GM18526 (cell line): Measurements from ENCODE around the gene HIPK2.

ENCODE experiments used
- POLR2A ChIP-seq: IDR thresholded peaks from 3 replicates; pipeline ENCODE4 v1.6.1; 2011; ENCODE audit not compliant: insufficient read length; ENCODE audit errors: extremely low read depth

Gene HIPK2

GRCh38 chr7:139771001-139771956, 6.5 kb downstream of the HIPK2 start:
- TF ChIP-seq POLR2A: no peak

- no peak for TF ChIP-seq POLR2A
Observed at GRCh38 chr7:139769761-139770160, 8.0 kb downstream of the HIPK2 start.

GRCh38 chr7:139769066-139769465, 8.7 kb downstream of the HIPK2 start:
- TF ChIP-seq POLR2A: no peak

GRCh38 chr7:139768249-139768824, 9.5 kb downstream of the HIPK2 start:
- no peak for TF ChIP-seq POLR2A

GRCh38 chr7:139767561-139767982, 10.2 kb downstream of the HIPK2 start:
- no peak for TF ChIP-seq POLR2A

- no peak for TF ChIP-seq POLR2A
Observed at GRCh38 chr7:139765143-139765542, 12.7 kb downstream of the HIPK2 start.

GRCh38 chr7:139763330-139763729, 14.5 kb downstream of the HIPK2 start:
- no peak for TF ChIP-seq POLR2A

GRCh38 chr7:139762886-139763285, 14.9 kb downstream of the HIPK2 start:
- no peak for TF ChIP-seq POLR2A

GRCh38 chr7:139758388-139758787, 19.4 kb downstream of the HIPK2 start:
- TF ChIP-seq POLR2A: no peak

- TF ChIP-seq POLR2A: no peak
Observed at GRCh38 chr7:139757968-139758367, 19.8 kb downstream of the HIPK2 start.

GRCh38 chr7:139753693-139754111, 24.1 kb downstream of the HIPK2 start:
- no peak for TF ChIP-seq POLR2A

GRCh38 chr7:139753081-139753692, 24.6 kb downstream of the HIPK2 start:
- no peak for TF ChIP-seq POLR2A

- no peak for TF ChIP-seq POLR2A
Observed at GRCh38 chr7:139752604-139753003, 25.2 kb downstream of the HIPK2 start.

GRCh38 chr7:139752148-139752547, 25.6 kb downstream of the HIPK2 start:
- TF ChIP-seq POLR2A: no peak

GRCh38 chr7:139750459-139751095, 27.2 kb downstream of the HIPK2 start:
- TF ChIP-seq POLR2A: no peak
